HFFc6 (cell line): ENCODE data around the gene OPTC. TPM values are rescaled to one million over a fixed set of nuclear protein-coding genes. Genes with fewer than 3 reads are reported as not detected.

ENCODE experiments used
- DNase-seq: peaks from one replicate; pipeline ENCODE4 v3.0.0-alpha.2; 2018
- H3K27ac Mint-ChIP-seq: 2 replicates; pipeline ENCODE4 v1.8.0; 2020; ENCODE audit warnings: mild to moderate bottlenecking, mixed read lengths
- H3K27me3 Mint-ChIP-seq: 2 replicates; pipeline ENCODE4 v1.8.0; 2021; ENCODE audit warnings: mild to moderate bottlenecking, moderate library complexity, mixed read lengths; ENCODE audit not compliant: insufficient read depth
- H3K36me3 Mint-ChIP-seq: 2 replicates; pipeline ENCODE4 v1.8.0; 2021; ENCODE audit warnings: low read depth, mixed read lengths
- H3K4me1 Mint-ChIP-seq: 2 replicates; pipeline ENCODE4 v1.8.0; 2020; ENCODE audit warnings: low read depth, mixed read lengths
- H3K4me3 Mint-ChIP-seq: 2 replicates; pipeline ENCODE4 v1.8.0; 2020; ENCODE audit warnings: mild to moderate bottlenecking, moderate library complexity, mixed read lengths
- H3K9me3 Mint-ChIP-seq: 2 replicates; pipeline ENCODE4 v1.8.0; 2020; ENCODE audit warnings: mild to moderate bottlenecking, mixed read lengths
- total RNA-seq, 6 experiments: library from RNA; stranded (reverse); fragmentation: NEBNext Ultra II Directional; extraction: Animal tissue kit (Norgen Biotek cat#: 25700); gene quantifications; 2 replicates in 1 of 6; 3 replicates in 5 of 6; pipeline ENCODE4 v1.2.3, GENCODE V29; 2021
- TF ChIP-seq, protein P1 (sequence below): fragments of 200-600 bp; sonication (generic); IDR thresholded peaks from 2 replicates; pipeline ENCODE4 v1.5.0; 2021; ENCODE audit warnings: antibody characterized with exemption, mild to moderate bottlenecking

Gene OPTC
- total RNA-seq, 6 experiments from 2014 or later, result not detected

DNA sequence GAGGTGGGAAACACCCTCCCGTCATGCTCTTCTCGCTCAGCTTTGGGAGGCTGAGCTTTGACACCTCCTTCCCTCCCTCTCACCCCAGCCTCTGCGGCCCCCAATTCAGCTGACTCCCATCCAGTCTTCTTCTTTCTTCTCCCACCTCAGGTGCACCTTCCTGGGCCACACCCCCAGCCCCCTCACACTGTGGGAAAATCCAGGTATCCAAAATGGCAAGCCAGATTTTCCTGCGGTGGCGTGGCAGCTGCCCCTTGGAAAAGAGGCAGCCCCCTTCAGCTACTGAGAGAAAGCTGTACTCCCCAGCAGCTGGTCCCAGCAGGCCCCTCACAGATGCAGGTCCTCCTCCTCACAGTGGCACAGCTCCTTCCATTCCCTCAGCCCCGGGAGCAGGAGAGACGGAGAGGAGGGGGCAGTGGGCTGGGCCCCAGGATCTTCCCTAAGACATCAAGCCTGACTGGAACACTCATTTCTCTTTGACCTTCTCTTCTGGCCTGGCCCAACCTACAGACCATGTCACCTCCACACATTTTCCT, 61.6 kb downstream of the OPTC start:
- peaks cover 80% of the 10 kb centered on the region for H3K4me1 Mint-ChIP-seq
- H3K36me3 Mint-ChIP-seq, result no peaks in the 10 kb centered on the region
- peak overlapping the region; percentile 99 for H3K27ac Mint-ChIP-seq
- no peak for DNase-seq
- H3K27me3 Mint-ChIP-seq, result peaks cover 1% of the 10 kb centered on the region; the same call in 1 of the 2 replicates
- peak overlapping the region; percentile 84 for H3K4me3 Mint-ChIP-seq
- TF ChIP-seq, protein P1, sequence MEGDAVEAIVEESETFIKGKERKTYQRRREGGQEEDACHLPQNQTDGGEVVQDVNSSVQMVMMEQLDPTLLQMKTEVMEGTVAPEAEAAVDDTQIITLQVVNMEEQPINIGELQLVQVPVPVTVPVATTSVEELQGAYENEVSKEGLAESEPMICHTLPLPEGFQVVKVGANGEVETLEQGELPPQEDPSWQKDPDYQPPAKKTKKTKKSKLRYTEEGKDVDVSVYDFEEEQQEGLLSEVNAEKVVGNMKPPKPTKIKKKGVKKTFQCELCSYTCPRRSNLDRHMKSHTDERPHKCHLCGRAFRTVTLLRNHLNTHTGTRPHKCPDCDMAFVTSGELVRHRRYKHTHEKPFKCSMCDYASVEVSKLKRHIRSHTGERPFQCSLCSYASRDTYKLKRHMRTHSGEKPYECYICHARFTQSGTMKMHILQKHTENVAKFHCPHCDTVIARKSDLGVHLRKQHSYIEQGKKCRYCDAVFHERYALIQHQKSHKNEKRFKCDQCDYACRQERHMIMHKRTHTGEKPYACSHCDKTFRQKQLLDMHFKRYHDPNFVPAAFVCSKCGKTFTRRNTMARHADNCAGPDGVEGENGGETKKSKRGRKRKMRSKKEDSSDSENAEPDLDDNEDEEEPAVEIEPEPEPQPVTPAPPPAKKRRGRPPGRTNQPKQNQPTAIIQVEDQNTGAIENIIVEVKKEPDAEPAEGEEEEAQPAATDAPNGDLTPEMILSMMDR, result no peak
- H3K9me3 Mint-ChIP-seq, result no peaks in the 10 kb centered on the region

DNA sequence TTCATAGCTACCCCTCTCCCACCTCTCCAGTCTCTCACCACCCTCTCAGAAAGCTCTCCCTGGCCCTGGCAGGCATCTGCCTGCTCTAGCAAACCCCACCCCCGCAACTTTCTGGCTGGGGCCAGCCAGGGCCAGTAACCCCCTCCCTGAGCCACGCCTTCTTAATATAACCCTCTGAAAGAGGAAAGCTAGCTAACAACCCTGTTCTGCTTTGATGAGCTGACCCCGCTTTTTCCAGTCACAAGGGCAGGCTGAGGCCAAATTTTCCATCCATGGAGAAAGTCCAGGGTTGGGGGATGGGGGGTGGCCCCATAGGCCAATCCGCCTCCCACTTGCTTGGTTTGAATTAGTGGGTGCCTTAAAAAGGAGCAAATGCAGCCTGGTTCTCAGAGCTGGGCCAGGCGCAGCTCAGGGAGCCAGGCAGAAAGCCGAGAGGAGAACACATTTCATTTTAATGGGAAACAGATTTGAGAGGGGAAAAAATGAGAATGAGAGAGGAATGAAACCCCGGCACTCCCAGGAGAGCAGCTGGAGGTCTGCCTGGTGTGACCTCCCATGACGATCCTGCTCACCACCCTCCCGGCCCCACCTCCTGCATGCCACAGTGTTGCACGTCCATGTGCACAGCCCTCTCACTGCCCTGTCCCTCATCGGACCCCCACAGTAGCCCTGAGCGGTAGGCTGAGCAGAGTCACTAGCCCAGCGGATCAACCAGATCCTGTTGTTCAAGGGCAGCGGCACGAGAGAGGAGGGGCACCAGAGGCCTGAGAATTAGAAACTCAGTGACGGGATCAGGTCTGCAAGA, 62.3 kb downstream of the OPTC start:
- no peaks in the 10 kb centered on the region for H3K9me3 Mint-ChIP-seq
- DNase-seq, result peak; percentile 80

DNA sequence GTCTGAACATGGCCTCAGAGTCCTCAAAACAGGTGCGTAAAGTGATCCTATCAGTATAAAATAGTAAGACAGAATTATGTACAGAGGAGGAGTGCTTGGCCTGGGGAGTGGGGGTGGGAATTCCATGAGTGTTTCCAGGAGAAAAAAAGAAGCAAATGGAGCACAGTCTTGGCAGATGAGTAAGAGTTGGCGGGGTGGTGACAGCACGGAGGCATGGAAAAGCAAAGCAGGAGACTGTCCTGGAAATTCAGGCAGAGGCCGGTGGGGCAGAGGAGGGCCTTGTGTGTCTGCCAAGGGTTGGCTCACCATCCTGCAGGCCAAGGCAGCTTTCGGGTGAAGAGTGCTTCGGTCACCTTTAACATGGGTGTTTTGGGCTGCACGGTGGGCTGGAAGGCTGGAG, 63.4 kb downstream of the OPTC start:
- H3K4me1 Mint-ChIP-seq, result peaks cover 75% of the 10 kb centered on the region
- no peaks in the 10 kb centered on the region for H3K36me3 Mint-ChIP-seq
- DNase-seq, result peak; percentile 90
- H3K27me3 Mint-ChIP-seq, result peaks cover 1% of the 10 kb centered on the region; the same call in 1 of the 2 replicates
- TF ChIP-seq, protein P1, result no peak
- H3K4me3 Mint-ChIP-seq, result peak overlapping the region; percentile 84
- H3K9me3 Mint-ChIP-seq, result no peaks in the 10 kb centered on the region
- peak overlapping the region; percentile 99 for H3K27ac Mint-ChIP-seq

More for the DNA sequence above, 62.3 kb downstream of the OPTC start:
- peak overlapping the region; percentile 84 for H3K4me3 Mint-ChIP-seq
- H3K27ac Mint-ChIP-seq, result peak overlapping the region; percentile 99
- H3K36me3 Mint-ChIP-seq, result no peaks in the 10 kb centered on the region
- TF ChIP-seq, protein P1, result no peak
- H3K27me3 Mint-ChIP-seq, result peaks cover 1% of the 10 kb centered on the region; the same call in 1 of the 2 replicates
- peaks cover 79% of the 10 kb centered on the region for H3K4me1 Mint-ChIP-seq

DNA sequence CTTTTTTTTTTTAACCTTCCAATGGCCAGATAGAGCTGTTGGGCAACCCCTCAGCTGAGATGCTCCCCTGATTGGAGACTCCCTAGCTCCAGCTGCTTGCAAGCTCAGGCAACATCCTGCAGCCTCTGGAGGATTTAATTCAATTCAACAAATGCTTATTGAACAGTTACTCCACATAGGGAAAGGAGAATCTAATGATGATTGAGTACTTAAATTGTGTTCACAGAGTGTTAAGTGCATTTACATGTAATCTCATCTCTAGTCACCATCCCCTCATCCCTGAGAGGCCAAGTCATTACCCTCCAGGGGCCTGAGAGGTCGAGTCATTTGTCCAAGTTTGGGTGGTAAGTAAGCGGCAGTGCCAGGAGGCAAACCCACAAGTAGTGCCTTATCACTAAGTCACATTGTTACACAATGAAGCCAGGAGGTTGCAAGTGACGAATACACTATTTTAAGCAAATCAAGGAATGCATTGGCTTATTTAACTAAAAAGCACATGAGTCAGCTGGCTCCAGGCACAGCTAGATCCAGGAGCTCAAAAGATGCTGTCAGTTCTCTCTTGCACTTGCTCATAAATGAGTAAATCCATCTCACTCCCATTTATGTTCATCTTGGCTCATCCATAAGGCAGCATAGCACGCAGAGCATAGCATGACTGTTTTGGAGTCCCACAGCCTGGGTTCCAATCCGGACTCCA, 64.3 kb downstream of the OPTC start:
- H3K9me3 Mint-ChIP-seq, result no peaks in the 10 kb centered on the region
- peak; percentile 100 for DNase-seq
- TF ChIP-seq, protein P1, result no peak
- 0 out of 2 replicates have a peak, but pooled peaks cover 3% of the 10 kb centered on the region for H3K36me3 Mint-ChIP-seq
- H3K27me3 Mint-ChIP-seq, result peaks cover 1% of the 10 kb centered on the region; the same call in 1 of the 2 replicates
- peaks cover 80% of the 10 kb centered on the region for H3K4me1 Mint-ChIP-seq
- peak overlapping the region; percentile 99 for H3K27ac Mint-ChIP-seq
- H3K4me3 Mint-ChIP-seq, result peak overlapping the region; percentile 84

Other genes with a start within 250 kb of the OPTC start
- gene BTG2, start 188.6 kb upstream of the OPTC start, total RNA-seq, result 10 to 100 TPM; 12.7 to 18.5 (median 13.7) TPM
- under 1 TPM; 0.19 to 0.66 (median 0.34) TPM for gene FMOD, start 143.0 kb upstream of the OPTC start, total RNA-seq
- under 1 TPM; 0.59 to 0.81 (median 0.70) TPM for gene PRELP, start 18.3 kb upstream of the OPTC start, total RNA-seq
- 100 to 1,000 TPM; 199 to 243 (median 221) TPM for gene ATP2B4, start 132.7 kb downstream of the OPTC start, total RNA-seq